GM19043 (cell line): ENCODE measurements around the gene MAN1A2.
"Not testable (repeated sequence)": the region's sequence is repeated elsewhere in the genome, so short reads cannot be mapped to it uniquely, and the experiment has no call there.

ENCODE experiments used
- ATAC-seq: cut with Tn5 transposase; IDR thresholded peaks from one replicate; pipeline ENCODE4 v1.9.1; 2021; ENCODE audit warnings: low read depth; ENCODE audit not compliant: unreplicated experiment

Gene MAN1A2

GRCh38 chr1:117555806-117556205, 188.6 kb downstream of the MAN1A2 start:
- ATAC-seq, result no peak

GRCh38 chr1:117556341-117556740, 189.1 kb downstream of the MAN1A2 start:
- ATAC-seq, result no peak

- ATAC-seq, result no peak
Measured at GRCh38 chr1:117556976-117557375, 189.7 kb downstream of the MAN1A2 start.

GRCh38 chr1:117558451-117558850, 191.2 kb downstream of the MAN1A2 start:
- not testable (repeated sequence) for ATAC-seq

- ATAC-seq, result no peak
Measured at GRCh38 chr1:117559139-117559538, 191.9 kb downstream of the MAN1A2 start.

- ATAC-seq, result no peak
Measured at GRCh38 chr1:117559985-117560384, 192.7 kb downstream of the MAN1A2 start.

- ATAC-seq, result no peak
Measured at GRCh38 chr1:117561071-117561470, 193.8 kb downstream of the MAN1A2 start.

- ATAC-seq, result no peak
Measured at GRCh38 chr1:117561551-117561950, 194.3 kb downstream of the MAN1A2 start.

- no peak for ATAC-seq
Measured at GRCh38 chr1:117562581-117563491, 195.6 kb downstream of the MAN1A2 start.

- no peak for ATAC-seq
Measured at GRCh38 chr1:117563492-117563875, 196.2 kb downstream of the MAN1A2 start.

- ATAC-seq, result no peak
Measured at GRCh38 chr1:117564227-117565075, 197.2 kb downstream of the MAN1A2 start.

GRCh38 chr1:117565076-117565556, 197.9 kb downstream of the MAN1A2 start:
- no peak for ATAC-seq

- no peak for ATAC-seq
Measured at GRCh38 chr1:117565745-117566455, 198.7 kb downstream of the MAN1A2 start.

GRCh38 chr1:117566556-117566955, 199.3 kb downstream of the MAN1A2 start:
- no peak for ATAC-seq

- no peak for ATAC-seq
Measured at GRCh38 chr1:117567435-117567834, 200.2 kb downstream of the MAN1A2 start.

- ATAC-seq, result no peak
Measured at GRCh38 chr1:117567976-117568375, 200.7 kb downstream of the MAN1A2 start.

- ATAC-seq, result no peak
Measured at GRCh38 chr1:117568999-117569398, 201.8 kb downstream of the MAN1A2 start.

- no peak for ATAC-seq
Measured at GRCh38 chr1:117569856-117570255, 202.6 kb downstream of the MAN1A2 start.

- no peak for ATAC-seq
Measured at GRCh38 chr1:117570988-117571409, 203.8 kb downstream of the MAN1A2 start.

GRCh38 chr1:117571496-117571895, 204.2 kb downstream of the MAN1A2 start:
- ATAC-seq, result no peak

GRCh38 chr1:117572546-117572945, 205.3 kb downstream of the MAN1A2 start:
- no peak for ATAC-seq
